Stomach smooth muscle (tissue), 2 donors: ENCODE results near the gene TPO.
"Not testable (repeated sequence)": the region's sequence is repeated elsewhere in the genome, so short reads cannot be mapped to it uniquely, and the experiment has no call there.

Experiments used
- H3K27ac ChIP-seq: one replicate; pipeline ENCODE4 v1.7.0; 2013; ENCODE audit warnings: mild to moderate bottlenecking, low read length, inconsistent platforms
- H3K27me3 ChIP-seq, 2 donors: one replicate each; pipeline ENCODE4 v1.7.0; 2013; ENCODE audit warnings: low read length in 2 of 2; ENCODE audit not compliant: insufficient read depth in 2 of 2, control insufficient read depth in 1 of 2
- H3K36me3 ChIP-seq, 2 donors: one replicate each; pipeline ENCODE4 v1.7.0; 2013; ENCODE audit warnings: low read length in 2 of 2; ENCODE audit not compliant: control insufficient read depth in 2 of 2, insufficient read depth in 2 of 2
- H3K4me1 ChIP-seq: one replicate; pipeline ENCODE4 v1.7.0; 2013; ENCODE audit warnings: low read length; ENCODE audit not compliant: control insufficient read depth, insufficient read depth
- H3K4me3 ChIP-seq, 2 donors: one replicate each; pipeline ENCODE4 v1.7.0; 2013; ENCODE audit warnings: low read length in 2 of 2
- H3K9ac ChIP-seq, 2 donors: one replicate each; pipeline ENCODE4 v1.7.0; 2013; ENCODE audit warnings: low read length in 2 of 2, mild to moderate bottlenecking in 1 of 2
- H3K9me3 ChIP-seq, 2 donors: one replicate each; pipeline ENCODE4 v1.7.0; 2013; ENCODE audit warnings: low read length in 2 of 2; ENCODE audit not compliant: control insufficient read depth in 2 of 2
- donor health status: healthy.
- donor health status: Pancreatic carcinoma.

Gene TPO

DNA sequence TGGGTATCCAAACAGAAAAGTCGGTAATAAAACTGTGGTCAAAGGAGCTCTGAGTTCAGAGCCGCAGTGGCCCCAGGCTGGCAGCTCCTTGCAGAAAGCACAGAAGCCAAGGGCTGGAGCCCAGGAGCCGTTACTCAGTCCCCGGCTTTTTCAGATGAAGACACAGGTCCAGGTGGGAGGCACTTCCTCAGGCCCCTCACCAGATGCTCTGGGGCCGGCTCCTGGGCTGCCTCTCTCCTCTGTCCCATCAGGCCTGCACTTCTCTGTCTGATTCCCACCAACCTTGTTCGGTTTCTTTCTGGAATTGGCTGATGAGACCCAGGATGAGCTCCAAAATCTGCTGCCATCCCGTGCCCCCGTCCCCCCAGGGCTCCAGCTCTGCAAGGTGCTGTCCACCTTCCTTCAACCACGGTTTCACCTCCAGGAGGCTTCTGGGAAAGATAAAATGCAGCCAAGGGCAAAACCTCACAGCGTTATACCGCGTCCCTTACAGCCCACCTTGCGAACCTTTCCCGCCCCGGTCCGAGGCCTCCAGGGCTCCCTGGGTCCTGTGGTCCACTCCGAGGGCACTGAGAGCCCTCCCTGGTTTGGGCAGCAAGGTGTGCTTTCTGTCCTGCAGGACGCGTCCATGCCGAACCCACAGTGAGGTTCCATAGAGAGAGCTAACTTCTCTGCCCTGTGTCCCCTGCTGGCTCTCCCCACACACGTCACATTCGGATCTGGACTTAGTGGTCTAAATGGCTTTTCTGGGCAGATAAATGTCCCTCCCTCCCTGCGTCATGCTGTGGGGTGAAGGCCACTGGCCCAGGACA, 102.9 kb downstream of the TPO start:
- Histone ChIP-seq H3K4me1 (no peaks in the 10 kb centered on the region), H3K36me3 (no peaks in the 10 kb centered on the region)

DNA sequence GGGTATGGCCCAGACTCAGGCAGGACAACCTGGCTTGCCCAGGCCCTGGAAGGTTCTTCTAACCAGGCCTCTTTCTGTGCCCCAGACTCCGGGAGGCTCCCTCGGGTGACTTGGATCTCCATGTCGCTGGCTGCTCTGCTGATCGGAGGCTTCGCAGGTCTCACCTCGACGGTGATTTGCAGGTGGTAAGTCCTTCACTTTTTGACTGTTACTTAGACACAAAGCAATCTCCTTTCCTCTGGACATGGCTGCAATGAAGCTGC, 103.5 kb downstream of the TPO start:
- Histone ChIP-seq H3K4me3 (no peak overlapping the region), H3K27me3 (peaks cover 0 to 7% of the 10 kb centered on the region in 2 donors), H3K4me1 (no peaks in the 10 kb centered on the region), H3K9ac (no peak overlapping the region), H3K9me3 (no peaks in the 10 kb centered on the region), H3K36me3 (no peaks in the 10 kb centered on the region), H3K27ac (no peak overlapping the region)

More for the DNA sequence above, 102.9 kb downstream of the TPO start:
- H3K9ac ChIP-seq = no peak overlapping the region
- no peak overlapping the region for H3K4me3 ChIP-seq
- no peaks in the 10 kb centered on the region for H3K9me3 ChIP-seq
- peaks cover 0 to 7% of the 10 kb centered on the region in 2 donors for H3K27me3 ChIP-seq
- no peak overlapping the region for H3K27ac ChIP-seq

DNA sequence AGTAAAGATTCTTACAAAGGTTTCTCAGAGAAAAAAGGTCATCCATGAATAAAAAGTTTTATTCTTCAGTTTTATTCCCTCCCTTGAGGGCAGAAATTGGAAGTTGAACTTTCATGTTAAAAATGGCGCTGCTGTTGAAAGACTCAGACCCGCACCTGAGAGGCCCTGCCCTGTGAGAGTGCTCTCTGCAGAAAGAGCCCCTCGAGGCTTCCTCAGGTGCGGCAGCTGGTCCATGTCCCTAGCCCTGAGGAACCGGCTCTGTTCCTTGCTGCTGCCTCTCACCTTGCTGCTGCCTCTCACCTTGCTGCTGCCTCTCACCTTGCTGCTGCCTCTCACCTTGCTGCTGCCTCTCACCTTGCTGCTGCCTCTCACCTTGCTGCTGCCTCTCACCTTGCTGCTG, 104.0 kb downstream of the TPO start:
- H3K4me3 ChIP-seq, H3K27ac ChIP-seq, H3K4me1 ChIP-seq, H3K27me3 ChIP-seq, H3K9me3 ChIP-seq, H3K36me3 ChIP-seq, H3K9ac ChIP-seq: not testable (repeated sequence)

DNA sequence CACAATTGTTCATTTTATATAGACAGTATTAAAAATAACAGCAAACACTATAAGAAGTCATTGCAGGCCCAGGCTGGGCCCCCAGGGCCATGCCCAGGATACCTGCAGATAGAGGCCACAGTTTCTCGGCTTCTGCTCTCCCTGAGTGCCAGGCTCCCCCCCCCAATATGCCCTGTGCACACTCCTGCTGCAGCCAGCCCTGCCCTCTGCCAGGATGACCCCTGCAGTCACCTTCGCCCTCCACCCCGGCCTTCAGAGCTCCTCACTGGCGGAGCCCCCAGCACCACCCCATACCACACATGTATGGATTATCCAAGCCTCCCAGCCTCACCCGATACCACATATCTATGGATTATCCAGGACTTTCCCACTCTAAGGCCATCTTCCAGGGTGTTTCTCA, 104.5 kb downstream of the TPO start:
- H3K9me3 ChIP-seq = no peaks in the 10 kb centered on the region
- no peak overlapping the region for H3K9ac ChIP-seq
- H3K27me3 ChIP-seq = peaks cover 0 to 5% of the 10 kb centered on the region in 2 donors
- H3K36me3 ChIP-seq = no peaks in the 10 kb centered on the region
- H3K4me1 ChIP-seq = no peaks in the 10 kb centered on the region
- H3K27ac ChIP-seq = no peak overlapping the region
- no peak overlapping the region for H3K4me3 ChIP-seq

DNA sequence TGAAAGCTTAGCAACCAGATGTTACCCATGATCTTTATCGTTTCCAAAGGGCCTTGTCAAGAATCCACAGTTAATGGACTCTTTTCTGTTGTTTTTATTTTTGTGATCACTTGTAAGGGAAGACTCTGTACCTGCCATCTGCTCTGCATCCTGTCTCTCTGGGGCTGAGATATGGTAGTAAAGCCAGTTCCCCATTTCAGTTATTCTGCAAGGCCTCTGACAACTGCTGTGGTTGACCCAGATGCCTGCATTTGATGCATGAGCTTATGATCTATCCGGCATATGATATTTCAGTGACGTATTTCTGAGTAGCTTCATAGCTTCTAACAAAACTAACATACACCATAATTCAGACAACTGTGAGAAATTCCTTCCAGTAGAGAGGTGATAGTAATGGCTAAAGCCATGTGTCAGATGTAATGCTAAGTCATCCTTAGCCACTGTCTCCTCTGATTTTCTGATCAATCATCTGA, 105.1 kb downstream of the TPO start:
- H3K9ac ChIP-seq = no peak overlapping the region
- H3K4me1 ChIP-seq = no peaks in the 10 kb centered on the region
- no peaks in the 10 kb centered on the region for H3K36me3 ChIP-seq
- H3K27ac ChIP-seq = no peak overlapping the region
- H3K4me3 ChIP-seq = no peak overlapping the region
- H3K9me3 ChIP-seq = no peaks in the 10 kb centered on the region
- H3K27me3 ChIP-seq = peaks cover 0 to under 1% of the 10 kb centered on the region in 2 donors

DNA sequence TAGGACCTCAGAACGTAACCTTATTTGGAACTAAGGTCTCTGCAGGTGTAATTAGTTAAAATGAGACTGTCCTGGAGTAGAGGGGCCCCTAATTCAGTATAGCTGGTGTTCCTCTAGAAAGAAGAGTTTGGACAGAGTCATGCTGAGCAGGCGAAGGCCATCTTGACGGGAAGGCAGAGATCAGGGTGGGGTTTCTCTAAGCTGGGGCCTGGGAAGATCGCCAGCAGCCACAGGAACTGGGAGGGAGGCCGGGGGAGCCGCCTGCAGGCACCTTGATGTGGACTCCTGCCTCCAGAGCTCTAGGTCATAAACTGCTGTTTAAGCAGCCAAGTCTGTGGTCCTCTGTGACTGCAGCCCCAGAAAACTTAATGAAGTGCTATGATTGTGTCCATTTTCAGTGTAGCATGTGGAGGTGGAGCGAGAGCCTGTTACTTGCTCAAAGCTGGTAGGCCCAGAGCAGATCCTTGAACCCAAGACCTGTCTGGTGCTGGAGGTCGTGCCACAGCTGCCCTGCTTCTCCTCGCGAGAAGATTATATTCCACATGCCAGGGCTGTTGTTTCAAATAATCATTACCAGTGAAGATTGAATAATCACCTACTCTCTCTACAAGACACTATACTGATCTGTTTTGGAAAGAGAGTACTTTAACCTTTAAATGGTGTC, 105.7 kb downstream of the TPO start:
- no peaks in the 10 kb centered on the region for H3K4me1 ChIP-seq
- H3K9me3 ChIP-seq = no peaks in the 10 kb centered on the region
- no peak overlapping the region for H3K4me3 ChIP-seq
- no peaks in the 10 kb centered on the region for H3K36me3 ChIP-seq
- no peaks in the 10 kb centered on the region for H3K27me3 ChIP-seq
- H3K27ac ChIP-seq = no peak overlapping the region
- H3K9ac ChIP-seq = no peak overlapping the region

DNA sequence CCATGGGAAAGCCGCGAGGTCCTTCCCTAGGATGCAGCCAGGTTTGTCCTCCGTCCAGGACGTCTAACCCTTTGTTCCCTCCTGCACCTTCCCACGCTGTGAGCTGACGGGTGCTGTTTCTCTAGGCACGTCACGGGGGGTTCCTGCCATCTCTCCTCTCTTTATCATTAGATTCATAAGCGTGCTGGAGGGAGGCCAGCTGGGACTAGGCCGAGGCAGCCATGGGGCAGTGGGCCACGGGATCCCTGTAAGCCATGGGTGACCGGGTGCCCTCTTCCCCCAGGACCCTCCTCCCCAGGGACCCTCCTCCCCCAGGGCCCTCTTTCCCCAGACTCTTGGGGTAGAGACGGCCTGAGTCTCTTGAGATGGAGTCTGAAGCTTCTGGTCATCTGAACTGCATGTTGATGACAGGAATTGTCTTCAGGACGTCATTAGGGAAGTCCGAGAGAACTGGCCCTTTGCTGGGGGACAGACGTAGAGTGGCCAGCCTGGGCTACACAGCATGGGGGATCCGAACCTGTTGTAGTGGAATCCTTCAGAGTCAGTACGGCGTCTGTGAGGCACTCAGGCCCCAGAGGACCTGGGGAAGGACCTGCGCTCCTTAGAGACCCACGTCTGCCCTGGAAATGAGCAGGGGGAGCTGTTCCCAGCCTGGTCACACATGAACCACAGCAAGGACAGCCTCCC, 108.1 kb downstream of the TPO start:
- no peaks in the 10 kb centered on the region for H3K4me1 ChIP-seq
- no peaks in the 10 kb centered on the region for H3K36me3 ChIP-seq
- no peak overlapping the region for H3K27ac ChIP-seq
- H3K4me3 ChIP-seq = no peak overlapping the region
- H3K9me3 ChIP-seq = no peaks in the 10 kb centered on the region
- H3K9ac ChIP-seq = no peak overlapping the region
- no peaks in the 10 kb centered on the region for H3K27me3 ChIP-seq

DNA sequence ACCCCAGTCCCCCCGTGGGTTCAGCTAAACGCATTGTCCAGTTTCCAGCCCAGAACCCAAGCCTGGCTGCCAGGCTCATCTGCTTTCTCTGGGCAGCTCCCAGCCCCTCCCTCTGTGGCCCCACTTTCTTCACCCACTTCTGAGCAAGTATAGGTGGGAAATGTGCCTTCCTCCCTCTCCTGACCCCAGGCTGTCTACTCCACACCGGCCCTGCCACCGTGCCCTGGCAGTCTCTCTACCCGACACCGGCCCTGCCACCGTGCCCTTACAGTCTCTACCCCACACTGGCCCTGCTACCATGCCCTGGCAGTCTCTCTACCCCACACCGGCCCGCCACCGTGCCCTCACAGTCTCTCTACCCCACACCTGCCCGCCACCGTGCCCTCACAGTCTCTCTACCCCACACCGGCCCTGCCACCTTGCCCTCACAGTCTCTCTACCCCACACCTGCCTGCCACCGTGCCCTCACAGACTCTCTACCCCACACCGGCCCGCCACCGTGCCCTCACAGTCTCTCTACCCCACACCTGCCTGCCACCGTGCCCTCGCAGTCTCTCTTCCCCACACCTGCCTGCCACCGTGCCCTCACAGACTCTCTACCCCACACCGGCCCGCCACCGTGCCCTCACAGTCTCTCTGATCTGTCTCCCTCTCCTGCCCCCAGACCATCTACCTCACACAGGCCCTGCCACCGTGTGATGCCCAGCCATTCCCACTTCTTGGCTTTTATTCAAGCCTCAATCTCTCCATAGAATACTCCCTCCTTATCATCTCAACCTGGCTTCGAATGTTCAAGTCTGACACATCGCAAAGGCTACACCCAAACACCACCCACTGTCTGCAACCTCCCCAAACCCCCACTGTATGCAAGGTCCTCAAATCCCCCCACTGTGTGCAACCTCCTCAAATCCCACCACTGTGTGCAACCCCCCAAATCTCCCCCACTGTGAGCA, 108.9 kb downstream of the TPO start:
- no peaks in the 10 kb centered on the region for H3K9me3 ChIP-seq
- no peak overlapping the region for H3K4me3 ChIP-seq
- no peak overlapping the region for H3K27ac ChIP-seq
- no peaks in the 10 kb centered on the region for H3K36me3 ChIP-seq
- H3K27me3 ChIP-seq = no peaks in the 10 kb centered on the region
- no peak overlapping the region for H3K9ac ChIP-seq
- H3K4me1 ChIP-seq = no peaks in the 10 kb centered on the region

DNA sequence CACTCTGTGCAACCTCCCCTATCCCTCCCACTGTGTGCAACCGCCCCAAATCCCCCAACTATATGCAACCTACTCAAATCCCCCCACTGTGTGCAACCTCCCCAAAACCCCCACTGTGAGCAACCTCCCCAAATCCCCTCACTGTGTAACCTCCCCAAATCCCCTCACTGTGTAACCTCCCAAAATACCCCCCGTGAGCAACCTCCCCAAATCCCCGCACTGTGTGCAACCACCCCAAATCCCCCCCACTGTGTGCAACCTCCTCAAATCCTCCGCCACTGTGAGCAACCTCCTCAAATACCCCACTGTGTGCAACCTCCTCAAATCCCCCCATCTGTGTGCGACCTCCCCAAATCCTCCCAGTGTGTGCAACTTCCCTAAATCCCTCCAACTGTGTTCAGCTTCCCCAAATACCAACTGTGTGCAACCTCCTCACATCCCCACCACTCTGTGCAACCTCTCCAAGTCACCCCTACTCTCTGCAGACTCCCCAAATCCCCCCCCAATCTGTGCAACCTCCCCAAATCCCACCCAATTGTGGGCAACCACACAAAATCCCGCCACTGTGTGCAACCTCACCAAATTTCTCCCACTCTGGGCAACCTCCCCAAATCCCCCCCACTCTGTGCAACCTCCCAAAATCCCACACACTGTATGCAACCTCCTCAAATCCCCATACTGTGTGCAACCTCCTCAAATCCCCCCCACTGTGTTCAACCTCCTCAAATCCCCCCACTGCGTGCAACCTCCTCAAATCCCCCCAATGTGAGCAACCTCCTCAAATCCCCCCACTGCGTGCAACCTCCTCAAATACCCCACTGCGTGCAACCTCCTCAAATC, 114.1 kb downstream of the TPO start:
- Histone ChIP-seq H3K36me3 (no peaks in the 10 kb centered on the region), H3K27me3 (peaks cover 0 to 2% of the 10 kb centered on the region in 2 donors), H3K9ac (no peak overlapping the region), H3K4me1 (no peaks in the 10 kb centered on the region), H3K4me3 (no peak overlapping the region), H3K9me3 (no peaks in the 10 kb centered on the region), H3K27ac (no peak overlapping the region)
